GM06990 (cell line): Measurements from ENCODE around the gene ITPA.
"Not testable (repeated sequence)": the region's sequence is repeated elsewhere in the genome, so short reads cannot be mapped to it uniquely, and the experiment has no call there.

Source experiments
- DNase-seq: peaks from one replicate; pipeline ENCODE4 v3.0.0-alpha.2; 2011; ENCODE audit not compliant: insufficient read length; ENCODE audit errors: extremely low read depth
- H3K27me3 ChIP-seq: replicated peaks from 2 replicates; pipeline ENCODE4 v1.6.0; 2011; ENCODE audit warnings: low read length; ENCODE audit not compliant: control insufficient read depth, insufficient read depth
- H3K36me3 ChIP-seq: 2 replicates; pipeline ENCODE4 v1.5.1; 2011; ENCODE audit warnings: low read length; ENCODE audit not compliant: control insufficient read depth, insufficient read depth
- H3K4me3 ChIP-seq: replicated peaks from 2 replicates; pipeline ENCODE4 v1.5.1; 2011; ENCODE audit warnings: low read depth, mild to moderate bottlenecking, control low read depth, low read length
- CTCF ChIP-seq: IDR thresholded peaks from 2 replicates; pipeline ENCODE4 v1.5.1; 2011; ENCODE audit warnings: low read length, control low read depth, mild to moderate bottlenecking, inconsistent platforms; ENCODE audit not compliant: insufficient read depth, poor library complexity, severe bottlenecking

Gene ITPA

GRCh38 chr20:3180319-3180718, 29.0 kb upstream of the ITPA start:
- DNase-seq, result no peak
- TF ChIP-seq CTCF, result no peak
- Histone ChIP-seq H3K27me3 (no peaks in the 10 kb centered on the region), H3K4me3 (no peak overlapping the region), H3K36me3 (no peaks in the 10 kb centered on the region)

- Histone ChIP-seq H3K4me3 (no peak overlapping the region), H3K36me3 (no peaks in the 10 kb centered on the region), H3K27me3 (no peaks in the 10 kb centered on the region)
- TF ChIP-seq CTCF, result no peak
- DNase-seq, result no peak
Observed at GRCh38 chr20:3181270-3181669, 28.0 kb upstream of the ITPA start.

- not testable (repeated sequence) for H3K36me3 ChIP-seq, H3K4me3 ChIP-seq, H3K27me3 ChIP-seq, DNase-seq
Observed at GRCh38 chr20:3182429-3182828, 26.9 kb upstream of the ITPA start.

GRCh38 chr20:3183896-3184612, 25.2 kb upstream of the ITPA start:
- DNase-seq, result no peak
- no peak for TF ChIP-seq CTCF
- H3K4me3 ChIP-seq, result no peak overlapping the region
- no peaks in the 10 kb centered on the region for H3K27me3 ChIP-seq
- H3K36me3 ChIP-seq, result no peaks in the 10 kb centered on the region; the same call in 1 of the 2 replicates

- not testable (repeated sequence) for DNase-seq, H3K4me3 ChIP-seq, H3K27me3 ChIP-seq
- peaks cover 26% of the 10 kb centered on the region for H3K36me3 ChIP-seq
Observed at GRCh38 chr20:3187861-3188260, 21.4 kb upstream of the ITPA start.

- TF ChIP-seq CTCF, result no peak
- Histone ChIP-seq H3K27me3 (no peaks in the 10 kb centered on the region), H3K4me3 (no peak overlapping the region), H3K36me3 (peaks cover 32% of the 10 kb centered on the region)
- DNase-seq, result no peak
Observed at GRCh38 chr20:3188823-3189413, 20.4 kb upstream of the ITPA start.
